OCI-M1 (cell line): ENCODE results near the gene ASB1.

Source experiments
- DNase-seq: peaks from one replicate; lab custom pipeline; 2025; lab: John Stamatoyannopoulos, UW

The ASB1 gene

DNA sequence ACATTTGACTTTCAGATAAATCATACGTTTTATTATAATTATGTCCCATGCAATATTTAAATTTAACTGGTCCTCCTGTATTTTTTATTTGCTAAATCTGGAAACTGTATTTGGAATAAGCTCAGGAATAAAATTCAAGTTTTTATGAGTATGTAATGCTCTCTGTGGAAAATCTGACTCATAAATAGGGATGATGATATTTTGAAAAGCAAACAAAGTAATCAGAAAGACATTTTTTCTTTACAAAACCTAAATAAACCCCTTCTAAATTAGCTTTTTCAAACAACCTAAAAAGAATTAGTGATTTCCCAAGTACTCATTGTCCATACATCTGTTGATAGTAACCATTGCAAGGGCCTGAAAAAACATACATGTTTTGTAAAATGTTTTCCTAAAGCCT lies 41.1 kb downstream of the ASB1 start:
- DNase-seq: no peak

DNA sequence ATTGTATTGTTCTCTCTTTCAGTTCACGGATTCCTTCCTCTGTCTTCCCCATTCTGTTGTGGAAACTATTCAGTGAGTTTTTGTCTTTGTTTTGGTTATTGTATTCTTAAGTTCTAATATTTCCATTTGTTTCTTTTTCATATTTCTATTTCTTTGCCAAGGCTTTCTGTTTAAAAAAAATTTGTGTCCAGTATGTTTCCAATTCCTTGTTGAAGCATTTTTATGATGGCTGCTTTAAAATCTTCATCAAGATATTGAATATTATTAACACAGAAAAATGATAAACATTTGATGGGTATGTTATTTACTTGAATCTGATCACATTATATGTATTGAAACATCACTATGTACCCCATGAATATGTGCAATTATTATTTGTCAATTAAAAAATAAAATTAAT lies 42.4 kb downstream of the ASB1 start:
- no peak for DNase-seq

DNA sequence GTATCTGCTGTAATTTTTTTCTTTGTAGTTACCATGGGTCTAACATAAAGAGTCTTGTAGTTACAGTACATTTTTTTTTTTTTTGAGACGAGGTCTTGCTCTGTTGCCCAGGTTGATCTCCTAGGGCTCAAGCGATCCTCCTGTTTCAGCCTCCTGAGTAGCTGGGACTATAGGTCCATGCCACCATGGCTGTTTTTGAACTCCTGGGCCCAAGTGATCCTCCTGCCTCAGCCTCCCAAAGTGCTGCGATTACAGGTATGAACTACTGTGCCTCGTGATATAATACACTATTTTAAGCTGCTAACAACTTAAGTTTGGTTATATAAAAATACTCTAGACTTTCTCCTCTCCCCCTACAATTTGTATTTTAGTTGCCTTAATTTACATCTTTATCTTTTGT lies 46.3 kb downstream of the ASB1 start:
- DNase-seq: no peak

DNA sequence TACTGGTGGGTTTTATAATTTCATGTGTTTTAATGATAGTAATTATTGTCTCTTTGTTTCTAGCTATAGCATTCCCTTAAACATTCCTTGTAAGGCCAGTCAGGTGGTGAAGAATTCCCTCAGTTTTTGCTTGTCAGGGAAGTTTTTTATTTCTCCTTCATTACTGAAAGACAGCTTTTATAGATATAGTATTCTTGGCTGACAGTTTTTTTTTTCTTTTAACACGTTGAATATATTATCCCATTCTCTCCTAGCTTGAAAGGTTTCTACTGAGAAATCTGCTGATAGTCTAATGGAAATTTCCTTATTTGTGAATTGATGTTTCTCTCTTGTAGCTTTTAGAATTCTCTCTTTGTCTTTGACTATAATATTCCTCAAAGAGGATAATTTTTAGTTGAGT lies 46.8 kb downstream of the ASB1 start:
- no peak for DNase-seq

DNA sequence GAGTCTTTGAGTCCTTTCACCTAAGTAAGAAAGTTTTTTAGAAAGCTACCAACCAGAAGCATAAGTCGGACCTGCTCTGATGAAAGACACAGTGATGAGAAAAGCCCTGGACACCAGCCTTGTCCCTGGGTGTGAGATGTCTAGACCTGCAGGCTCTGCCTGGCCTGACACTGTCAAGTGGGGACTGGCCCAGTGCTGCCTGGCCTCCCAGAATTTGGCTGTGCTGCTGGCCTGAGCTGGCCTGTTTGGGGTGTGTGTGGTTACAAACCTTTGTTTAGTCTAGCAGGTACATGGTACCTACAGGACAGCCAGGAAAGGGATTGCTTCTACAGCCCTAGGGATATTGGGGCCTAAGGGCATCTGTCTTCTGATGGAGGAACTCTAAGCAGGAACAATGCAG lies 48.3 kb downstream of the ASB1 start:
- no peak for DNase-seq

DNA sequence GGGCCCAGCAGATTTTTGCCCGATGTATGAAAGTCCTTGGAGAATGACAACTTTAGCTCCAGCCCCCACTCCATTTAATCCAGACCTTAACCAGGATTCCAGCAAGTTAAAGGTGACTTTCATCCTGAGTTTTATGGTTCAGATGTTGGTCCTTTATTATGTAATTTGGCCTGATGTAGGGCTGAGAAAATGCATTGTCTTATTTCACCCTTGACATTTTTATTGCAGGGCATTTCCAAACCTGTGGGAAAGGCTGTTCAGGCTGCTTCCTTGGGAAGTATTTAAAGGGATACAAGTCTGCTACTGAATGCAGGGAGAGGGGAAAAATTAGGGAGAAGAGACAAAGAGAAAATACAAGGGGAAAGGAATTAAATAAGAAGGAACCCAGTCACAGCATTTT lies 48.8 kb downstream of the ASB1 start:
- DNase-seq: no peak

DNA sequence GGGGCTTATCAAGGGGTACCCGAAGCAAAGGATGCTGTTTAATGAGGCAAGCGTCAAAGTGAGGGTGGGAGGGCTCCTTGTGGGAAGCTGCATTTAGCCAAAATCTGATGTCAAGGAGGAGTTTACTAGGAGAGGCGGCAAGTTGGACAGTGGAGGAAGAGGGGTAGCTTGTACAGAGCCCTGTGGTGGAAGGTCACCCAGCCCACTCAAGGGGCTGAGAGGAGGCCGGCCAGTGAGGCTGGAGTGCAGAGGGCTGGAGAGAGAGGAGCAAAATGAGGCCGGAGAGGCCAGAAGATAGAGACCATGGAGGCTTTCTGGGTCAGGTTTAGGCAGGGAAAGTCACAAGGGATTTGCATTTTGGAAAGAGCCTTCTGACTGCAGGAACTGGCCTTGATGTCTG lies 49.5 kb downstream of the ASB1 start:
- DNase-seq: no peak

DNA sequence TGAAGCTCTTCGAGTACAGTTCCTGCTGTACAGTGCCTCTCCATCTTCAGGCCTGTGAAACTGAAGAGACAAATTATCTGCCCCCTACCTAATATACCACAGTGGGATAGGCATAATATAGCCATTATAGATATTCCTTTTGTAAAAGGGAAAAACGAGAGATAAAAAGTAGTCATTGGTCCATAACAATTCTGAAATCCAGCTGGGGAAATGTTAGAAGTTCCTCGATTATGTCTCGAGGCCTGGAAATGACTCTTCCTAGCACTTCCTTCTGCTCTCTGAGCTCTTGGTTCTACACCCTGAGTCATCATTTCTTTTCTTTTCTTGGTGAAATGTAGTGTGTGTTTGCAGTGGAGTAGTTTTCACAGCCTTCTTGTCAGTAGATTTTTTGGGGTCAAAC lies 51.5 kb downstream of the ASB1 start:
- no peak for DNase-seq

DNA sequence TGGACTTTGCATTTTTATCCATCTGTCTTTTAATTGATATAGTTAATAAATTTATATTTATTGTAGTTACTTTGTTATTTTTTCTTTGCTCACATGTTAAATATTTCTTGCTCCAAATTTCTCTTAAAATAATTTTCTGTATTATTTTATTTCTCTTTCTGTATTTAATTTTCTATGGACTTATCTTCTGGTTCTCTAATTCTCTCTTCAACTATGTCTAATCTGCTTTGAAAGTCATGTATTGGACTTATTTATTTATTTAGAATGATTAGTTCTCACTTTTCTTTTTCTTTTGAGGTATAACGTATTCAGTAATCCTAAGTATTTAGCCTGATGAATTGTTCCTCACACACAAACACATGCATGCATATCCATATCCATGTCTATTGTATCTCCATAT lies 53.1 kb downstream of the ASB1 start:
- DNase-seq: no peak

DNA sequence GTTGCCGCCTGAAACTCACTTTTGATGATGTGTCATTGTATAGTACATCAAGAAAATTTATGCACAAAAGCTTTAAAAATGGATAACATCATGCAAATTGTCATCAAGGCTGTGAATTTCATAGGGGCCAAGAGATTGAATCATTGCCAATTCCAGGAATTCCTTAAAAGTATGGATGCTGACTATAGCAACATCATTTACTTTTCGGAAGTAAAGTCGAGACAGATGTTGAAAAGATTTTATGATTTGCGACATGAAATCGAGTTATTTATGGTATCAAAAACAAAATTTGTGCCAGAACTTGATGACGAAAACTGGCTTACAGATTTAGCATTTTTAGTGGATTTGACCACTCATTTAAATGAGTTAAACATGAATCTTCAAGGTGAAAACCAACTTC lies 56.3 kb downstream of the ASB1 start:
- DNase-seq: no peak

DNA sequence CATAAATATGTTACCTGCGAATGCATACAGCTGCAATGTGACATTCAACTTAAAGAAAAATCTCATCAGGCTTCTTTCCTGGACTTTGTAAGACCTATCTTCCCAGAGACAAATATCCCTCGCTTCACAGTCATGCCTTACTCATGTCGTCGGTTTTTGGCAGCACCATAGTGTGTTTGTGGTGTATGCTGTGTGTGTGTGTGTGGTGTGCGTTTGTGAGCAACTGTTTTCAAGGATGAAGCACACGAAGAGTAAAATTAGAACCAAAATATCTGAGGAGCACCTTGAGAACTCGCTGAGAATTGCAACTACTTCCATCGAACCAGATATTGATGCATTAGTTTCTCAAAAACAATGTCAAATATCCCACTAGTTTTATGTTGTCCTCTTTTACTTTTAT lies 56.9 kb downstream of the ASB1 start:
- DNase-seq: no peak

DNA sequence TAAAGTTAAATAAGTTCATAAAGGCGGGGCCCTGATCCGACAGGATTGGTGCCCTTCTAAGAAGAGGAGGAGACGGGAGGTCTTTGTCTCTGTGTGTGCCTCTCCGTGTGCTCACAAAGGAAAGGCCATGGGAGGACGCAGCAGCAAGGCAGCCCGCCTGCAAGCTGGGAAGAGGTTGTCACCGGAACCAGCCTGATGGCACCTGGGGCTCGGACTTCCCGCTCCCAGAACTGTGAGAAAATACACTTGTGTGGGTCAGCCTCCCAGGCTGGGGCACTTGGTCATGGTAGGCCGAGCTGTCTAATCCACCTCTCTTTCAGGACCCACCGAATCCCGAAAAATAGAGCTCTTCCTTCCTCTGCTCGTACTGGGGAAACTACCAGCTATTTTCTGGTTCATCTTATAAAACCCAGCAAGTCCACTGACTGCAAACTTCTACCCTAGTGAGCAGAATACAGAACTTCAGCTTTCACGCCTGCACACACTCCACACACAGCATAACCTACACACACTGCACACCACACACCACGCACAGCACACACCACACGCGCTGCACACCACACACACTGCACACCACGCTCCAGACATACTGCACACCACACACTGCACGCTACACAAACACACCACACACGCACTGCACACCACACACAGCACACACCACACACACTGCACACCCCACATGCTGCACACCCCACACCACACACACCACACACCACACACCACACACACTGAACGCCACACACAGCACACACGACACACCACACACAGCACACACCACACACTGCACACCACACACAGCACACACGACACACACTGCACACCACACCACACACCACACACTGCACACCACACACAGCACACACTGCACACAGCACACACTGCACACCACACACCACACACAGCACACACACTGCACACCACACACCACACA lies 58.1 kb downstream of the ASB1 start:
- DNase-seq: no peak

DNA sequence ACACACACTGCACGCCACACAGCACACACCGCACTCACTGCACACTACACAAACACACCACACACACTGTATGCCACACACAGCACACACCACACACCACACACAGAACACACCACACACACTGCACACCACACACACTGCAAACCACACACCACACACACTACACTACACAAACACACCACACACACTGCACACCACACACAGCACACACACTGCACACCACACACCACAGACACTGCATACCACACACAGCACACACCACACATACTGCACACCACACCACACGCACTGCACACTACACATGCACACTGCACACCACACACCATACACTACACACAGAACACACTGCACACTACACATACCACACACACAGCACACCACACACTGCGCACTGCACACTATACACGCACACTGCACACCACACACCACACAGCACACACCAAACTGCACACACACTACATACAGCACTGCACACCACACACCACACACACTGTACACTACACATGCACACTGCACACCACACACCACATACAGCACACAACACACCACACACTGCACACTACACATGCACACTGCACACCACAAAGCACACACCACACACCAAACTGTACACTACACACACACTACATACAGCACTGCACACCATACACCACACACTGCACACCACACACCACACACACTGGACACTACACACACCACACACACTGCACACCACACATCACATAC lies 59.6 kb downstream of the ASB1 start:
- no peak for DNase-seq

DNA sequence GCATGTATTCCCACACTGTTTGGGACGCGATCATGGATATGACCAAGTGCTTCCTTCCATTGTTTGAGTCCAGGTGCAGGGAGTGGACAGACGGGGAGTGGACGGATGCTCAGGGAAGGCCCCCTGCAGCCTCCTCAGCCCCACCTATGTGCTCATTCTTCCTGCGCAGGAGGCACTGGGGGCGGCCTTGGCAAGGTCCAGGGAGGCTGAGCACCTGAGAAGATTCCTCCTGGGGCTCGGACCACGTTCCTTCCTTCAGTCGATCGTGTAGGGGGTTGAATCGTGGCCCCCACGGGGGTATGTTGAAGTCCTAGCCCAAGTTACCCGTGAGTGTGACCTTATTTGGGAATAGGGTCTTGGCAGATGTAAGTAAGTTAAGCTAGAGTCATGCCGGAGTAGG lies 60.4 kb downstream of the ASB1 start:
- no peak for DNase-seq

DNA sequence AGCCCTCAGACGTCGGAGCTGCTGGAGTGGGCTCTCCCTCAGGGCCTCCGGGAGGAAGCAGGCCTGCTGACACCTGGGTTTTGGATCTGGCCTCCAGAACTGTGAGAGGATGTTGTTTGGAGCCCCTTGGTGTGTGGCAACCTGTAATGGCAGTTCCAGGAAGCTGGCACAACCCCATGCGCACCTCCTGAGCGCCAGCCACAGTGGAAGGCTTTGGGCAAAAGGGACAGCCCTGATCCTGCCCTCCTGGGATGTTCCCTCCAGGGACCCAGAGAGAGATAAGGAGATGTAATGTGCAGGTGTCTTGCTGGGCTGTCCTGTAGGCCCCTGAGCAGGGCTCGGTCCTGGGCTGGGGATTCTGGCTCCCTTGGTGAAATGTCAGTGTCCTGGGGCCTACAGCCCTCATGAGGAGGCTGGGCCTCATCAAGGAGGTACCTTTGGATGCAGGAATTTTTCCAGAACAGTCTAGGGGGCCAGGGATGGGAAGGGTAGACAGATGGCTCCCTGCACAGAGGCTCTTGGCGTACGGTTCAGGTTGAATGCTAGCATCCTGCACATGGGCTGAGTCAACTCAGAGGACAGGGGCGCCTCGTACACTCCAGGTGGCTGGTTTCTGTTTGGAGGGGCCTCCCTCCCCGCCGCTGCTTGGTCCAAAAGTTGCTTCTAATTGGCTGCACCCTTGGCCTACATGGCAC lies 61.1 kb downstream of the ASB1 start:
- DNase-seq: no peak

DNA sequence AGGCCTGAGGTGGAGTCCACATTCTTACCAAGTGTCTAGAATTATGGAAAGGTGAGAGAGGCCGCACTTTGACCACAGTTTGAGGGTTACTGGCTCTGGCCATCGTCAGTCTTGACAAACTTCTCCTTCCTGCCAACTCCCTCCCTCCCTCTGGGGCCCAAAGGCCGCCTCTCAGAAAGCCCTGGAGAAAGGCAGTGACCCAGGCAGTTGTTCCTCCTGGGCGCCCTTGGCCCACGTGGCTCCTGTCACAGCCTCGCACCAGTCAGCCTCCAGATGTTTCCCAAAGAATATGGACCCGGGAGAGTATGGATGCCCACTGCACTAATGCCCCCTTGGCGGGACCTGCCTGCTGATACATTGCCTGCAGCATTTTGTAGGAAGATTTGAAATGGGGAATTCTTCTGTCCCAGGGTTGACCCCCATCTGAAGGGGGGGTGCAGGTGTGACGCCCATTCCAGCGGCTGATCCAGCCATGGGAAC lies 61.7 kb downstream of the ASB1 start:
- no peak for DNase-seq

DNA sequence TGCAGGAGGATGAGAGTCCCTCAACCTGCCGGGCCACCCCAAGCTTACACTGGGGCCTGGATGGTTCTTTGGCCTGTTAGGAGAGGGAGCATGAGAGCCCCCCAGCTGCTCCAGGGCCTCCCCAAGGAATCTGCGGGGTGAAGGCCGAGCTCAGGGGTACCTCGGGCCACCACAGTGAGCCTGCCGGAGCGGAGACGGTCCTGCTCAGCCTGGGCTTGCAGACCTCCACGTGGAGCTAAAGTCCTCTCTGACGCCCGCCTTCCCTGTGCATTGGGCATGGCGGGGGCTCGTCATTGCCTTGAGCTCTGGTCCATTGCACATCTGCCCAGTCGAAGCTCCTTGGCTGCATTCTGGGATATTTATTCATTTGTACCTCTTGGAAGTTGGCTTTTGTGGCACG lies 62.7 kb downstream of the ASB1 start:
- no peak for DNase-seq

DNA sequence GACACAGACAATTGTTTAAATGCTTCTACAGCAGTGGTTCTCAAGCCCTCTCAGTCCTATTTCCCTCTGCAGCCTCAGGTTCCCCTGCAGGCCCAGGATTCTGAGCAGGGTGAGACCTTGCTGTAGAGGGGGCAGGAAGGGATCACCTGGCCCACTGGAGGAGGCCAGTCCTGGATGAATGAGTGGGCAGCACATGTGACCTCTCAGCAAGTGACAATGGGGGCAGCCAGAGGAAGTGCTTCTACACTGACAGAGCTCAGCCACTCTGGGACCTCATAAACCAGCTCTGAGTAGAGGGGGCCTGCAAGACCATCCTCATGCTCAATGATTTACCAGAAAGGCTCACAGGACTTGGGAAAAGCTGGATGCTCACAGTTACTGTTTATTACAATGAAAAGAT lies 63.2 kb downstream of the ASB1 start:
- DNase-seq: no peak

DNA sequence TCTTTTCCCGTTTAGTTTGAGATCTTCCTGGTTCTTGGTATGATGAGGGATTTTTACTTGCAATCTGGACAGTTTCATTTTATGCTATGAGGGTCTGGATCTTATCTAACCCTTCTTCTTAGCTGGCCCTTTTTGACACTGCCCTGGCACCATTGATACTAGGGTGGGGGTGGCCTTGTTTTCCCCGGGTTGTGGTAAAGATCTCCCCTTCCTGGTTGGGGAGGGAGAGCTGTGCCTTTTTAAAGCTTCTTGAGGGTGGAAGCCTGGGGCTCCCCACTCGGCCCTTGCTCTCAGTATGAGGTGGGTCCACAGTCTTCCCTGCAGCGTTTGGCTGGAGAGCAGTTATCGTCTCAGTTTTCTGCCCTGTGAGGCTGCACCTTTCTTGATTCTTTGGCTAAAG lies 66.1 kb downstream of the ASB1 start:
- DNase-seq: no peak

DNA sequence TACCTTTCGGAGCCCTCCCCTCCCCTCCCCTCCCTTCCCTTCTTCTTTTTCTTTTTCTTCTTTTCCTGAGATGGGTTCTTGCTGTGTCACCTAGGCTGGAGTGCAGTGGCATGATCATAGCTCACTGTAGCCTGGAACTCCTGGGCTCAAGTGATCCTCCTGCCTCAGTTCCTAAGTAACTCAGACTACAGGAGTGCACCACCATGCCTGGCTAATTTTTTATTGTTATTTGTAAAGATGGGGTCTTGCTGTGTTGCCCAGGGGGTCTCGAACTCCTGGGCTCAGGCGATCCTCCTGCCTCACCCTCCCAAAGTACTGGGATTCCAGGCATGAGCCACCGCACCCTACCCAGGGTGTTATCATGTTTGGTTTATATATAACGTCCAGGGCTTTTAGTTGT lies 66.7 kb downstream of the ASB1 start:
- no peak for DNase-seq

DNA sequence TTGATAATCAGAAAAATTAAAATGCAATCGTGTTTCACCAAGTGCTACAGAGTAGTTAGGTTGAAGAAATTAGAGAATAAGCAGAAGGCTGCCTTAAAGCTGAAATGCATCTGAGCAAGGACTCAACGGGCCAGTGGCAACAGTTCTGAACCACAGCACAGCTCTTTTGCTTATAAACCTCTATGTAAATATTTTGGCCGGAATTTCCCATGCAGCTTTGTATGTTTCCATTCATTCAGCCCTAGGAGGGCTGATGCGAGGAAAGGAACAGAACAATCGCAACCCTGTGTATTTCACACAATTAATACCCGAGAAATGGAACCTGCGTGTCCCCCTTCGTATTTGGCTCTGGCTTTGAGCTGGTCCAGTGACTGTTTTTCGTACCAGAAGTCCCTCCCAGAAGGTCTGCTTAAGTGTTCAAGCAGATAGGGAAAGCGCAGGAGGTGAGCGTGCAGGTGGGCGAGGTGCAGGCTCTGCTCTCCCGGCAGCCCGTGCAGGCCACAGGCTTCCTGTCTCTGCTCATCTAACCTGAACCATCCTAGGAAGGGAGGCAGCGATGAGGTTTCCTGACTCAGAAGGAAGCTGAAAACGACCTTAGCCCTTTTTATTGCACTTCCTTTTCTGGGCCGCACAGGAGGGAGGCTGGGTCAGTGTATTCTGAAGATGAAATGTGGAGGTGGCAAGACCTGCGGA lies 67.3 kb downstream of the ASB1 start:
- no peak for DNase-seq

DNA sequence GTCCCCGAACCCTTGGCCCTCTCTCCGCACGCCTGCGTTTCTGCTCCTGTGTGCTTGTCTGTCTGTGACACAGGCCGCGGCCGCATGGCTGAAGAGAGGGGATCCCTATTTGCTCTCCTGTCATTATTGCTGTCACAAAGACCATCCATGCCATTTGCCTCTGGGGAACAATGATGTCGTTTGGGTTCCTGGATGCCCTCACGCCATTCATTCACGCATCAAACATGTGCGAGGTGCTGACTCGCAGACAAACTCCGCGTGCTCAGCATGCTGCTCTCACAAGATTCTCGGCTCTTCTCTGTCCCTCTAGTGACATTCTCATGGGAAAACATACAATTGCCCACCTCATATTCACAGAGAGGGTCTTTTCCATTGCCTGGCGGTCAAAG lies 67.8 kb downstream of the ASB1 start:
- DNase-seq: no peak
